Osteocyte (in vitro differentiated cells): ENCODE data around the gene ITM2C. TPM values are rescaled to one million over a fixed set of nuclear protein-coding genes. Genes with fewer than 3 reads are reported as not detected.
A peak's percentile ranks its signal among the peaks of the same experiment; 100 is the strongest.

Experiments used
- DNase-seq: peaks from one replicate; pipeline ENCODE4 v3.0.0; 2021; ENCODE audit warnings: mixed read lengths; ENCODE audit not compliant: unreplicated experiment; ENCODE audit errors: extremely low spot score
- H3K27ac Mint-ChIP-seq: one replicate; pipeline ENCODE4 v1.8.0; 2021; ENCODE audit warnings: mild to moderate bottlenecking, mixed read lengths; ENCODE audit not compliant: unreplicated experiment
- H3K27me3 Mint-ChIP-seq: one replicate; pipeline ENCODE4 v1.8.0; 2021; ENCODE audit warnings: mixed read lengths; ENCODE audit not compliant: unreplicated experiment
- H3K36me3 Mint-ChIP-seq: one replicate; pipeline ENCODE4 v1.8.0; 2021; ENCODE audit warnings: mixed read lengths; ENCODE audit not compliant: unreplicated experiment
- H3K4me1 Mint-ChIP-seq: one replicate; pipeline ENCODE4 v1.8.0; 2021; ENCODE audit warnings: mixed read lengths; ENCODE audit not compliant: unreplicated experiment
- H3K4me3 Mint-ChIP-seq: one replicate; pipeline ENCODE4 v1.8.0; 2021; ENCODE audit warnings: mild to moderate bottlenecking, moderate library complexity, mixed read lengths; ENCODE audit not compliant: unreplicated experiment
- H3K9me3 Mint-ChIP-seq: one replicate; pipeline ENCODE4 v1.8.0; 2021; ENCODE audit warnings: mixed read lengths; ENCODE audit not compliant: unreplicated experiment
- total RNA-seq: library from RNA; stranded (reverse); gene quantifications from 2 replicates; pipeline ENCODE4 v1.2.1, GENCODE V29; 2021
- TF ChIP-seq, protein P1 (sequence below): fragments of 200-600 bp; sonication (generic); IDR thresholded peaks from 2 replicates; pipeline ENCODE4 v1.5.0; 2021; ENCODE audit warnings: antibody characterized with exemption, mild to moderate bottlenecking, moderate library complexity

The ITM2C gene
- total RNA-seq, 1 donor from 2014 or later: 503 TPM

GRCh38 chr2:230863031-230863430 is 1.7 kb upstream of the ITM2C start:
- H3K27me3 Mint-ChIP-seq: peaks cover 47% of the 10 kb centered on the region

GRCh38 chr2:230863442-230864121 is 1.2 kb upstream of the ITM2C start:
- peak overlapping the region; percentile 84 for H3K4me3 Mint-ChIP-seq
- no peaks in the 10 kb centered on the region for H3K36me3 Mint-ChIP-seq
- peak; percentile 56 for DNase-seq
- H3K27ac Mint-ChIP-seq: no peak overlapping the region
- H3K27me3 Mint-ChIP-seq: peaks cover 41% of the 10 kb centered on the region
- no peaks in the 10 kb centered on the region for H3K9me3 Mint-ChIP-seq
- TF ChIP-seq, protein P1, sequence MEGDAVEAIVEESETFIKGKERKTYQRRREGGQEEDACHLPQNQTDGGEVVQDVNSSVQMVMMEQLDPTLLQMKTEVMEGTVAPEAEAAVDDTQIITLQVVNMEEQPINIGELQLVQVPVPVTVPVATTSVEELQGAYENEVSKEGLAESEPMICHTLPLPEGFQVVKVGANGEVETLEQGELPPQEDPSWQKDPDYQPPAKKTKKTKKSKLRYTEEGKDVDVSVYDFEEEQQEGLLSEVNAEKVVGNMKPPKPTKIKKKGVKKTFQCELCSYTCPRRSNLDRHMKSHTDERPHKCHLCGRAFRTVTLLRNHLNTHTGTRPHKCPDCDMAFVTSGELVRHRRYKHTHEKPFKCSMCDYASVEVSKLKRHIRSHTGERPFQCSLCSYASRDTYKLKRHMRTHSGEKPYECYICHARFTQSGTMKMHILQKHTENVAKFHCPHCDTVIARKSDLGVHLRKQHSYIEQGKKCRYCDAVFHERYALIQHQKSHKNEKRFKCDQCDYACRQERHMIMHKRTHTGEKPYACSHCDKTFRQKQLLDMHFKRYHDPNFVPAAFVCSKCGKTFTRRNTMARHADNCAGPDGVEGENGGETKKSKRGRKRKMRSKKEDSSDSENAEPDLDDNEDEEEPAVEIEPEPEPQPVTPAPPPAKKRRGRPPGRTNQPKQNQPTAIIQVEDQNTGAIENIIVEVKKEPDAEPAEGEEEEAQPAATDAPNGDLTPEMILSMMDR: no peak
- peaks cover 30% of the 10 kb centered on the region for H3K4me1 Mint-ChIP-seq

More at GRCh38 chr2:230863031-230863430, 1.7 kb upstream of the ITM2C start:
- no peaks in the 10 kb centered on the region for H3K36me3 Mint-ChIP-seq
- H3K4me3 Mint-ChIP-seq: no peak overlapping the region
- H3K4me1 Mint-ChIP-seq: peaks cover 24% of the 10 kb centered on the region
- H3K9me3 Mint-ChIP-seq: no peaks in the 10 kb centered on the region
- TF ChIP-seq, protein P1: no peak
- DNase-seq: peak; percentile 51
- H3K27ac Mint-ChIP-seq: no peak overlapping the region

DNA sequence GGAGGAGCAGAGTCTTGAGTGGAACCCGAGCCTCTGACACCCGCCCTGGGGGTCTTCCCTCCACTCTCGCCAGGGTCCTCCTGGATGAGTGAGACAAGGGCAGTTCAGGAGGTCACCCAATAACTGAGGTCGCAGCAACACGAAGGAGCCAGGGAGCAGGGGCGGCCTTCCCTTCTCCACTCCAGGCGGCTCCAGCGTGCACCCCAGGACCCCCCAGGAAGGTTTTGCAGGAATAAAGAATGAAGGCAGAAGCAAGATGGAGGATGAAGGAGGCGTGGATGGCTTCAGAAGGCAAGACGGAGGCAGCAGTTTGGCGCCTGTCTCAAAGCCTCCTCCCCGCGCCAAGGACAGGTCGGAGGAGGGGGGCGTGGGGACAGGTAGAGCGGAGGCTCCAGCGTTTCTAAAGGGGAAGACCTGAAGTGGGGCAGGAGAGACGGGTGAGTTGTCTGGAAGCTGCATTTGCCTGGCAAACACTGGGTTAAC is 579 bp upstream of the ITM2C start:
- peak; percentile 81 for DNase-seq
- Mint-ChIP-seq H3K9me3 (no peaks in the 10 kb centered on the region), H3K4me1 (peaks cover 36% of the 10 kb centered on the region), H3K27me3 (peaks cover 36% of the 10 kb centered on the region), H3K4me3 (peak overlapping the region; percentile 84), H3K27ac (peak overlapping the region; percentile 32), H3K36me3 (no peaks in the 10 kb centered on the region)
- TF ChIP-seq, protein P1: no peak

DNA sequence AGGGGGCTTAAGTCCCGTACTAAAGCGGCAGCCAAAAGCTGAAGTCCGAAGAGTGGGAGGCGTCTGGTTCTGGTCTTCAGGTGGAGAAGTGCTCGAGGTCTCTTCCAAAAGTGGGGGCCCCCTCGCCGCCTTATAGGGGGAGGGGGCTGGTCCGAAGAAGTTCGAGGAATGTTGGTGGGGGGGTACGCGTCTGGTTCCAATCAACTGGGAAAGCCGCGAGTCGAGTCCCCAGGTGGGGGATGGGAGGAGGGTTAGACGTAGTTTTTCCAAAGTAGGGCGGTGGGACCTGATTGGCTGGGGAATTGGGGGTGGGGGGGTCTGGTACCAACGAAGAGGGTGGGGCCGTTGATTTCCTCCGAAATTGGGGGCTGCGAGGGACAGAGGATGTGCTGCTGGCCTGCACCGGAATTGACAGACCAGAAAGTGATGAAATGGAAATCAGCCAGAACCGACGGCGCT is 594 bp downstream of the ITM2C start:
- peaks cover 47% of the 10 kb centered on the region for H3K4me1 Mint-ChIP-seq
- peaks cover 29% of the 10 kb centered on the region for H3K27me3 Mint-ChIP-seq
- TF ChIP-seq, protein P1: no peak
- peak overlapping the region; percentile 88 for H3K4me3 Mint-ChIP-seq
- H3K27ac Mint-ChIP-seq: peak overlapping the region; percentile 80
- peaks cover 3% of the 10 kb centered on the region for H3K36me3 Mint-ChIP-seq
- H3K9me3 Mint-ChIP-seq: no peaks in the 10 kb centered on the region
- no peak for DNase-seq
